ENCODE measurements around the gene TMEM74B. TPM values are rescaled to one million over a fixed set of nuclear protein-coding genes. Genes with fewer than 3 reads are reported as not detected.
A peak's percentile ranks its signal among the peaks of the same experiment; 100 is the strongest.

The TMEM74B gene
- total and polyA plus RNA-seq, 4 donors, result 0.14 to 3.4 (median 0.59) TPM

DNA sequence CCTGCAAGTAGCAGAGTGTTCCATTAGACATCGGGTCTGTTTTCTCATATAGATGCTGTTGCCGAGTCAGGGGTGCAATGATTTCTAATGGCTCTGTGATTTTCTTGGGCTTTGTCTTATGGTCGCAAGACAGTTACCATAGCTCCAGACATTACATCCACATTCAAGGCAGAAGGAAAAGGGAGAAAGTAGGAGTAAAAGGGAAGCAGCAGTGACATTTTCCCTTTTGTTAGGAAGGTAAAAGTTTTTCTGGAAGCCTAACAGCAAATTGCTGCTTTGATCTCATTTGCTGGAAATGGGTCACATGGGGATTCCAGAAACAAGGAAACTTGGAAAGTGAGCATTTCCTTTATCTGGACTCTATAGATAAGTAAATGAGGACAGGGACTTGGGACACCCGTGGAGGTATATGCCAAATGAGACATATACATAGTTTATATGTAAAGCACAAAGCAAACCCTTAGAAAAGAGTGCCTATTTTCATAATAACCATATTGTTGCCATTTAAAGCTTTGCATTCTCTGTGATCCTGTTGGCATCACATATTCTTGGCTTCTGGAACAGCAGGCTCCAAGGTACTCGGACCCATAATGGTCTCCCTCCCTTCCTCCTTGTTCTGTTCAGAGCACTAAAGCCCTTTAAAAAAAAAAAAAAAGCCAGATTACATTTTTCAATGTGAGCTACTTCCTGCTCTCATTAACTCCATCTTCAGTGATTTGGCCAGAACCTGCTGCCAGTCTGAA lies 18.2 kb upstream of the TMEM74B start, which contains the start of gene C20orf202:
Gene C20orf202, plus strand, starts transcription at position 693 of the 743 bp plus-strand sequence. CDS start 132 bp downstream, outside the sequence.
- Histone ChIP-seq H3K4me3 (ENCODE audit: low read depth in 1 of 3, low read length in 3 of 3) (no peak within 1 kb of the TSS), H3K36me3 (ENCODE audit: control insufficient read depth in 4 of 4, insufficient read depth in 3 of 4, low read depth in 1 of 4, low read length in 3 of 4) (no peaks in the 10 kb centered on the region), H3K27me3 (ENCODE audit: control insufficient read depth in 4 of 4, insufficient read depth in 4 of 4, low read length in 3 of 4) (no peaks in the 10 kb centered on the region), H3K9ac (ENCODE audit: low read depth in 1 of 2, low read length in 2 of 2) (no peak within 1 kb of the TSS), H3K9me3 (ENCODE audit: control insufficient read depth in 4 of 4, low read length in 3 of 4) (no peaks in the 10 kb centered on the region), H3K27ac (ENCODE audit: low read depth in 1 of 2, low read length in 2 of 2) (no peak within 1 kb of the TSS), H3K4me1 (ENCODE audit: control insufficient read depth in 4 of 4, insufficient read depth in 4 of 4, low read length in 3 of 4) (no peaks in the 10 kb centered on the region)
- 74% methylated on average over 5 of the region's 5 CpGs for WGBS
- no peak for DNase-seq (ENCODE audit: low spot score)
- TF ChIP-seq SP1 (IDR thresholded peaks at IDR 0.05) (no peak), NR2F2 (IDR thresholded peaks at IDR 0.05) (peak; percentile 32)

DNA sequence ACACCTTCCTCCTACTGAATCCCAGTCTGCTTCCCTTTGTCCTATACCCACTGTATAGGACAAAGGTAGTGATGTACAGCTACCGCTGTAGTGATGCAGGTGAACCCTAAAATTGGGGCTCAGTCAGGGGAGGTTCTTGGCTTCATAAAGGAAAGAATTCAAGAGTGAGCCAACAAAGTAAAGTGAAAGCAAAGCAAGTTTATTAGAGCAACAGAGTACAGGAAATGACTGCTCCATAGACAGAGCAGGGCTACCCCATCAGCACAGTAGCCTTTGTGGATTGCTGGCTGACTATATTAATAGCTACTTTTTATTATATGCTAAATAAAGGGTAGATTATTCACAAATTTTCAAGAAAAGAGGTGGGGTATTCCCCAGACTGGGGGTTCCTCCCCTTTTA lies 15.2 kb upstream of the TMEM74B start:
- H3K9me3 ChIP-seq (ENCODE audit: control insufficient read depth in 4 of 4, low read length in 3 of 4), result no peaks in the 10 kb centered on the region
- H3K36me3 ChIP-seq (ENCODE audit: control insufficient read depth in 4 of 4, insufficient read depth in 3 of 4, low read depth in 1 of 4, low read length in 3 of 4), result no peaks in the 10 kb centered on the region
- H3K9ac ChIP-seq (ENCODE audit: low read depth in 1 of 2, low read length in 2 of 2), result no peak overlapping the region
- no peak overlapping the region for H3K27ac ChIP-seq (ENCODE audit: low read depth in 1 of 2, low read length in 2 of 2)
- no peak for DNase-seq (ENCODE audit: low spot score)
- TF ChIP-seq SP1 (IDR thresholded peaks at IDR 0.05) (no peak), HNF4G (IDR thresholded peaks at IDR 0.05) (no peak), FOXA1 (IDR thresholded peaks at IDR 0.05) (no peak), RXRA (IDR thresholded peaks at IDR 0.05) (no peak), NR2F2 (IDR thresholded peaks at IDR 0.05) (no peak), TAF1 (conservative IDR thresholded peaks at IDR 0.05) (no peak), HNF4A (conservative IDR thresholded peaks at IDR 0.05) (no peak), EGR1 (IDR thresholded peaks at IDR 0.05; ENCODE audit: low read depth in 2 of 2) (no peak), ZBTB33 (IDR thresholded peaks at IDR 0.05) (no peak), CTCF (IDR thresholded peaks at IDR 0.05; ENCODE audit: low read depth, low read length, missing input control) (no peak)
- TF ChIP-seq, protein P1, sequence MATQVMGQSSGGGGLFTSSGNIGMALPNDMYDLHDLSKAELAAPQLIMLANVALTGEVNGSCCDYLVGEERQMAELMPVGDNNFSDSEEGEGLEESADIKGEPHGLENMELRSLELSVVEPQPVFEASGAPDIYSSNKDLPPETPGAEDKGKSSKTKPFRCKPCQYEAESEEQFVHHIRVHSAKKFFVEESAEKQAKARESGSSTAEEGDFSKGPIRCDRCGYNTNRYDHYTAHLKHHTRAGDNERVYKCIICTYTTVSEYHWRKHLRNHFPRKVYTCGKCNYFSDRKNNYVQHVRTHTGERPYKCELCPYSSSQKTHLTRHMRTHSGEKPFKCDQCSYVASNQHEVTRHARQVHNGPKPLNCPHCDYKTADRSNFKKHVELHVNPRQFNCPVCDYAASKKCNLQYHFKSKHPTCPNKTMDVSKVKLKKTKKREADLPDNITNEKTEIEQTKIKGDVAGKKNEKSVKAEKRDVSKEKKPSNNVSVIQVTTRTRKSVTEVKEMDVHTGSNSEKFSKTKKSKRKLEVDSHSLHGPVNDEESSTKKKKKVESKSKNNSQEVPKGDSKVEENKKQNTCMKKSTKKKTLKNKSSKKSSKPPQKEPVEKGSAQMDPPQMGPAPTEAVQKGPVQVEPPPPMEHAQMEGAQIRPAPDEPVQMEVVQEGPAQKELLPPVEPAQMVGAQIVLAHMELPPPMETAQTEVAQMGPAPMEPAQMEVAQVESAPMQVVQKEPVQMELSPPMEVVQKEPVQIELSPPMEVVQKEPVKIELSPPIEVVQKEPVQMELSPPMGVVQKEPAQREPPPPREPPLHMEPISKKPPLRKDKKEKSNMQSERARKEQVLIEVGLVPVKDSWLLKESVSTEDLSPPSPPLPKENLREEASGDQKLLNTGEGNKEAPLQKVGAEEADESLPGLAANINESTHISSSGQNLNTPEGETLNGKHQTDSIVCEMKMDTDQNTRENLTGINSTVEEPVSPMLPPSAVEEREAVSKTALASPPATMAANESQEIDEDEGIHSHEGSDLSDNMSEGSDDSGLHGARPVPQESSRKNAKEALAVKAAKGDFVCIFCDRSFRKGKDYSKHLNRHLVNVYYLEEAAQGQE (IDR thresholded peaks at IDR 0.05), result no peak
- WGBS, result 95% methylated on average over 1 of the region's 1 CpG
- no peaks in the 10 kb centered on the region for H3K27me3 ChIP-seq (ENCODE audit: control insufficient read depth in 4 of 4, insufficient read depth in 4 of 4, low read length in 3 of 4)
- no peak overlapping the region for H3K4me3 ChIP-seq (ENCODE audit: low read depth in 1 of 3, low read length in 3 of 3)
- H3K4me1 ChIP-seq (ENCODE audit: control insufficient read depth in 4 of 4, insufficient read depth in 4 of 4, low read length in 3 of 4), result no peaks in the 10 kb centered on the region

Measured in liver (tissue), 9 donors.